Common myeloid progenitor, CD34-positive (primary cell): Measurements from ENCODE around the gene TBX10.

Experiments
- CTCF ChIA-PET: fragments of 350-600 bp; sonication (Branson Sonifier 250); formaldehyde crosslinking; loops from one replicate; lab custom pipeline; 2021; ENCODE audit warnings: antibody characterized with exemption; lab: Charles Lee
- POLR2A ChIA-PET: fragments of 350-600 bp; sonication (Branson Sonifier 250); formaldehyde crosslinking; loops from one replicate; lab custom pipeline; 2021; ENCODE audit warnings: antibody characterized with exemption; lab: Charles Lee
- DNase-seq, 3 donors: peaks; one replicate each; pipeline versions ENCODE4 v3.0.0 to v3.0.0-alpha.2; 2013
- H3K27ac ChIP-seq, 2 experiments: 1 replicate in 1 of 2; 2 replicates in 1 of 2; pipeline ENCODE4 v1.7.0; 2013; ENCODE audit warnings: inconsistent platforms in 2 of 2, low read length in 2 of 2, mild to moderate bottlenecking in 2 of 2, low read depth in 1 of 2, moderate library complexity in 1 of 2; ENCODE audit not compliant: severe bottlenecking in 2 of 2, insufficient read depth in 1 of 2, poor library complexity in 1 of 2
- H3K27me3 ChIP-seq, 5 experiments: replicated peaks in 2 of 5; 1 replicate in 3 of 5; 2 replicates in 2 of 5; pipeline versions ENCODE4 v1.6.1 to v1.7.0; 2013; ENCODE audit warnings: low read length in 4 of 5, mild to moderate bottlenecking in 2 of 5, moderate library complexity in 2 of 5, inconsistent platforms in 1 of 5; ENCODE audit not compliant: insufficient read depth in 5 of 5, control insufficient read depth in 4 of 5
- H3K36me3 ChIP-seq, 4 experiments: 1 replicate in 2 of 4; 2 replicates in 2 of 4; pipeline versions ENCODE4 v1.6.1 to v1.7.0; 2013; ENCODE audit warnings: low read length in 3 of 4, control low read depth in 1 of 4, mild to moderate bottlenecking in 1 of 4; ENCODE audit not compliant: control insufficient read depth in 4 of 4, insufficient read depth in 4 of 4
- H3K4me1 ChIP-seq, 4 experiments: 1 replicate in 3 of 4; 2 replicates in 1 of 4; pipeline versions ENCODE4 v1.6.1 to v1.7.1; 2013; ENCODE audit warnings: low read length in 3 of 4, mild to moderate bottlenecking in 3 of 4, control low read depth in 1 of 4, inconsistent platforms in 1 of 4, moderate library complexity in 1 of 4; ENCODE audit not compliant: control insufficient read depth in 4 of 4, insufficient read depth in 4 of 4; ENCODE audit errors: control extremely low read depth in 1 of 4
- H3K4me3 ChIP-seq, 7 experiments: 1 replicate in 4 of 7; 2 replicates in 3 of 7; pipeline versions ENCODE4 v1.5.1 to v1.7.0; 2013; ENCODE audit warnings: mild to moderate bottlenecking in 7 of 7, low read length in 6 of 7, moderate library complexity in 6 of 7, inconsistent platforms in 2 of 7, low read depth in 2 of 7, control low read depth in 1 of 7; ENCODE audit not compliant: insufficient read depth in 4 of 7, control insufficient read depth in 1 of 7; ENCODE audit errors: extremely low read depth in 1 of 7
- H3K9me3 ChIP-seq, 5 experiments: 1 replicate in 4 of 5; 2 replicates in 1 of 5; pipeline versions ENCODE4 v1.6.1 to v1.7.1; 2013; ENCODE audit warnings: low read length in 4 of 5, mild to moderate bottlenecking in 2 of 5, inconsistent platforms in 1 of 5, low read depth in 1 of 5, moderate library complexity in 1 of 5; ENCODE audit not compliant: control insufficient read depth in 4 of 5, insufficient read depth in 2 of 5; ENCODE audit errors: control extremely low read depth in 1 of 5
- WGBS: methylation state at CpG from one replicate; pipeline ENCODE4 v1.1.5; 2013; ENCODE audit not compliant: insufficient coverage; 5-methylcytosine and 5-hydroxymethylcytosine counted together

The TBX10 gene

DNA sequence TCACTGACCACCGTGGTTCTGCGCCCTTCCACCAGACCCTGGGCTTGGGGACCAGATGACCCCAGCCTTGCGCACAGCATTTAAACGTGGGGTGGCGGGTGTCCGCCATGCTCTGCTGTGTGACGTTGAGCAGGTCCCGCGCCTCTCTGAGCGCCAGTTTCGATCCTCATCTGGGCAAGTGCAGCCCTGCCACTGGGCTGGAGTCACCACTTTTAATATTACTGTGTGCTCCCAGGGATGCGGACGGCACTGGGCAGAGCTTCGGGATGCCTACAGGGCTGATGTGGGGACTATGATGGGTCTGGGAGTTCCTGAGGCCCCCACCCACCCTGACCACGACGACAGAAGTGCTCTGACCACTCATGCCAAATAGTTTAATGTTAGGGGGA, 8.6 kb downstream of the TBX10 start:
- peak overlapping the region in 1 of 2 experiments; percentile 79 for H3K27ac ChIP-seq

DNA sequence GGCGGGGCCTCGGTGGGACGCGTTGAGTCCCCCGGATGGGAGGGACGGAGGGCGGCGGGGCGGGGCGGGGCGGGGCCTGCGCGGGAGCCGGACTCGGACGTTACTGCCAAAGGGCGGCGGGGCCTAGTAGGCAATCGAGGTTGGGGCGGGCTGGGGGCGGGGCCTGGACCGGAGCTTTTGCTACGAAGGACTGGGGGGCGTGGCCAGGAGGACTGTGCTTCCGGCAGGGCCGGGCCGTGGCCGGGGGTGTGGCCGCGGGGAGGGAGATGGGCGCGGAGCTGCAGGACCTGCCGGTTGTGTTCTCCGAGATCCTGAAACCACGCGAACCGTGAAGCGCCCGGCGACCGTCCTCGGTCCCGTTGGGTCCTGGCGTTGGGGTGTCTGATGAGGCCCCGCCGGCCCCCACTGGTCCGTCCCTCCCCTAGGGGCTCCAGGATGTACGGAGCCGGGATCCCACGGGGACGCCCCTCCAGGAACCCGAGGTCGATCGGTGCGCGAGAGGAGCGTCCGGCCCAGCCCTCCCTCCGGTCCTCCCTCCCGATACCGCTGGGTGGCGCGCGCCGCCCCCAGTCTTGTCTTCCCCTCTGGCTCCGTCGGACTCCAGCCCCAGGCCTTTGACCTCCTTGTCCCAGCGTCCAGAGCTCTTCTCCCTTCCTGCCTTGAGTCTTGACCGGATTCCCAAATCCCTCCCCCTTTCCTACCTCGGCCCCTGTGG, 9.2 kb downstream of the TBX10 start:
- POLR2A ChIA-PET = interaction anchor here (0.7 to 1.6 kb wide), 3 partner anchors 16 to 22 kb away, joined by 3 to 5 read pairs (median 3); partner anchors contain the start of gene ACY3
- peak; percentile 95 to 98 (median 98) for DNase-seq
- CTCF ChIA-PET = interaction anchor here (0.7 to 16.8 kb wide), 12 partner anchors 8 to 48 kb away, joined by 3 to 169 read pairs (median 6); partner anchors contain the start of genes ACY3 and GSTP1

More for the DNA sequence above, 8.6 kb downstream of the TBX10 start:
- CTCF ChIA-PET = interaction anchor here (1.0 to 16.8 kb wide), 8 partner anchors 10 to 48 kb away, joined by 3 to 169 read pairs (median 8); partner anchors contain the start of genes ACY3 and GSTP1
- POLR2A ChIA-PET = interaction anchor here (1.6 kb wide), 1 partner anchor 20 kb away, joined by 5 read pairs; the partner anchor contains the start of gene ACY3
- DNase-seq = no peak
- Histone ChIP-seq H3K9me3 (no peaks in the 10 kb centered on the region), H3K36me3 (peaks cover 0 to 13% (median 1%) of the 10 kb centered on the region in 4 experiments), H3K4me1 (peaks cover 0 to 40% (median 36%) of the 10 kb centered on the region in 4 experiments), H3K4me3 (peak overlapping the region; percentile 59 to 78 (median 73)), H3K27me3 (no peaks in the 10 kb centered on the region)
- 71% methylated on average over 12 of the region's 16 CpGs for WGBS

GRCh38 chr11:67629386-67630227, 10.0 kb downstream of the TBX10 start, which contains the start of gene NUDT8:
NUDT8 (minus strand) TSS chr11:67629937; CDS start chr11:67629911, 26 bp downstream.
- ChIA-PET CTCF (interaction anchor here (0.7 to 16.8 kb wide), 13 partner anchors 9 to 75 kb away, joined by 3 to 169 read pairs (median 5); partner anchors contain the start of gene ACY3), POLR2A (interaction anchor here (0.7 to 1.6 kb wide), 3 partner anchors 17 to 23 kb away, joined by 3 to 5 read pairs (median 3); partner anchors contain the start of gene ACY3)
- Histone ChIP-seq H3K9me3 (no peaks in the 10 kb centered on the region), H3K27ac (peak within 1 kb of the TSS in 1 of 2 experiments; percentile 79), H3K36me3 (peaks cover 0 to 13% (median 1%) of the 10 kb centered on the region in 4 experiments), H3K27me3 (no peaks in the 10 kb centered on the region), H3K4me3 (peak within 1 kb of the TSS; percentile 59 to 78 (median 73)), H3K4me1 (peaks cover 0 to 40% (median 36%) of the 10 kb centered on the region in 4 experiments)
- peak; percentile 84 to 92 (median 90) for DNase-seq
- WGBS = under 1% methylated on average over 83 of the region's 102 CpGs

More for the DNA sequence above, 9.2 kb downstream of the TBX10 start:
- peak overlapping the region in 1 of 2 experiments; percentile 79 for H3K27ac ChIP-seq
- H3K4me3 ChIP-seq = peak overlapping the region; percentile 59 to 78 (median 73)
- H3K36me3 ChIP-seq = peaks cover 0 to 13% (median 1%) of the 10 kb centered on the region in 4 experiments
- WGBS = under 1% methylated on average over 59 of the region's 70 CpGs
- H3K27me3 ChIP-seq = no peaks in the 10 kb centered on the region
- no peaks in the 10 kb centered on the region for H3K9me3 ChIP-seq
- peaks cover 0 to 40% (median 36%) of the 10 kb centered on the region in 4 experiments for H3K4me1 ChIP-seq

- Histone ChIP-seq H3K36me3 (peaks cover 0 to 13% (median 1%) of the 10 kb centered on the region in 4 experiments), H3K4me3 (peak overlapping the region in 4 of 7 experiments; percentile 70 to 74 (median 73)), H3K9me3 (no peaks in the 10 kb centered on the region), H3K4me1 (peaks cover 0 to 40% (median 36%) of the 10 kb centered on the region in 4 experiments), H3K27me3 (no peaks in the 10 kb centered on the region), H3K27ac (no peak overlapping the region)
- DNase-seq = no peak
- POLR2A ChIA-PET = interaction anchor here (1.4 kb wide), 1 partner anchor 18 kb away, joined by 3 read pairs; no protein-coding TSS in a partner anchor
- 75% methylated on average over 25 of the region's 25 CpGs for WGBS
- CTCF ChIA-PET = interaction anchor here (0.7 to 16.8 kb wide), 12 partner anchors 12 to 76 kb away, joined by 4 to 169 read pairs (median 6); partner anchors contain the start of gene ACY3
Observed at GRCh38 chr11:67628710-67629385, 10.7 kb downstream of the TBX10 start.

- H3K27ac ChIP-seq = no peak overlapping the region
- no peaks in the 10 kb centered on the region for H3K9me3 ChIP-seq
- CTCF ChIA-PET = interaction anchor here (1.0 to 16.8 kb wide), 10 partner anchors 11 to 86 kb away, joined by 3 to 169 read pairs (median 6); partner anchors contain the start of gene ACY3
- peaks cover 0 to 13% (median 1%) of the 10 kb centered on the region in 4 experiments for H3K36me3 ChIP-seq
- DNase-seq = no peak
- H3K4me3 ChIP-seq = no peak overlapping the region
- 93% methylated on average over 12 of the region's 15 CpGs for WGBS
- peaks cover 0 to 40% (median 34%) of the 10 kb centered on the region in 4 experiments for H3K4me1 ChIP-seq
- H3K27me3 ChIP-seq = no peaks in the 10 kb centered on the region
- POLR2A ChIA-PET = interaction anchor here (0.8 kb wide), 1 partner anchor 12 kb away, joined by 3 read pairs; no protein-coding TSS in a partner anchor
Observed at GRCh38 chr11:67627812-67628624, 11.5 kb downstream of the TBX10 start.
